ENCODE data around the gene RAD51B.

DNA sequence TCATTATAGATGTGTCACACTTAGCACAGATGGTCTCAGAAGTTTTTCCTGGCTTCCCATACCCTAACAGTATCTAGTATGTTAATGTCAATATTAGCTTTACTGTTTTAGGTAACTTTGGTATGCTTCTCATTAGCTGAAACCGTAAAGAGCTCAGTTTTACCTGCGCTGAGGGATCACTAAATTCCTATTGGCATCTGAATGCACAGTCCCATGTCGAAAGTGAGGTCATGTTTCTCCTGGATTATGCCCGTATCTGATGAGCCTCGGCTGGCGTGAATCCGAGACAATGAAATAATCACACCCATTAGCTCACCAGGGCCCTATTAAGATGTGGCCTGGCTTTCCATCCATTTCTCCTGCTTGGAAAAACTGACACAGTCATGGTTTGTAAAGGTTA lies 555.1 kb downstream of the RAD51B start:
- TF ChIP-seq, protein P1, sequence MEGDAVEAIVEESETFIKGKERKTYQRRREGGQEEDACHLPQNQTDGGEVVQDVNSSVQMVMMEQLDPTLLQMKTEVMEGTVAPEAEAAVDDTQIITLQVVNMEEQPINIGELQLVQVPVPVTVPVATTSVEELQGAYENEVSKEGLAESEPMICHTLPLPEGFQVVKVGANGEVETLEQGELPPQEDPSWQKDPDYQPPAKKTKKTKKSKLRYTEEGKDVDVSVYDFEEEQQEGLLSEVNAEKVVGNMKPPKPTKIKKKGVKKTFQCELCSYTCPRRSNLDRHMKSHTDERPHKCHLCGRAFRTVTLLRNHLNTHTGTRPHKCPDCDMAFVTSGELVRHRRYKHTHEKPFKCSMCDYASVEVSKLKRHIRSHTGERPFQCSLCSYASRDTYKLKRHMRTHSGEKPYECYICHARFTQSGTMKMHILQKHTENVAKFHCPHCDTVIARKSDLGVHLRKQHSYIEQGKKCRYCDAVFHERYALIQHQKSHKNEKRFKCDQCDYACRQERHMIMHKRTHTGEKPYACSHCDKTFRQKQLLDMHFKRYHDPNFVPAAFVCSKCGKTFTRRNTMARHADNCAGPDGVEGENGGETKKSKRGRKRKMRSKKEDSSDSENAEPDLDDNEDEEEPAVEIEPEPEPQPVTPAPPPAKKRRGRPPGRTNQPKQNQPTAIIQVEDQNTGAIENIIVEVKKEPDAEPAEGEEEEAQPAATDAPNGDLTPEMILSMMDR (IDR thresholded peaks at IDR 0.05), result no peak
- TF ChIP-seq POLR2A (IDR thresholded peaks at IDR 0.05) (no peak), EP300 (IDR thresholded peaks at IDR 0.05) (no peak)
